Activated CD8-positive, alpha-beta memory T cell treated with anti-CD3 and anti-CD28 coated beads, Interleukin-2, amount 50 U/mL, for 1 hour (primary cell): ENCODE results near the gene MSI2.

Experiments used
- DNase-seq: peaks from one replicate; pipeline ENCODE4 v3.0.0-alpha.2; 2020; ENCODE audit errors: extremely low read depth

MSI2 gene

DNA sequence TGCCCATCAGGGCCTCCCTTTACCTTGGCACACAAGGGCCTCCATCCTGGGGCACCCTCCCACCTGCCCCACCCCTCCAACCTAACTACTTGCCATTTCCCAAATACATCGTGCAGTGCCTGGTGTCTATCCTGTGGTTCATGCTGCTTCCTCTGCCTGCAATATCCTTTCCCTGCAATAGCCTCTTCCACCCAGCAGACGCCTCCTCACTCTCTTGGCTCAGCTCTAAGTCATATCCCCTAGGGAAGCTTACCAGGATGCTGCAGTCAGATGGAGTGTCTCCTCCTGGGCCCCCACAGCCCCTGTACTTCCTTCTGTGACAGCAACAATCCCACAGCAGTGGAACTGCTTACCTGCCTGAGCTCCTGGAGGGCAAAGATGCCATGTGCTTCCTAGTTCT, 452.1 kb downstream of the MSI2 start:
- no peak for DNase-seq

DNA sequence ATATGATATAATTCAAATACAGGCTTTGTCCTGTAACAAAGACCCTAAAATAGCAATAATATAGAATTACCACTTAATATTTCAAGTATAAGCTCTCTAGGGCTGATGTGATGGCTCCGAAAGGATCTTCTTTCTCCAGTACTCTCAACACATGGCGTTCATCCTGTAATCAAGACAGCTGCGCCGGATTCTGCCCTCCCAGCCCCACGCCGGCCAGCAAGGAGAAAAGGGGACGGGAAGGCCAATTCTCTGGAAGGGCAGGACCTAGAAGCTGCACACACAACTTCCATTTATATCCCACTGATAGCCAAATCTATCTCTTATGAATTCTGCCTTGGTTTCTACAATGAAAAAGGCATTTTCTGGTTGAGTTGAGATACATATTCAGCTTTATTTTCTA, 456.8 kb downstream of the MSI2 start:
- no peak for DNase-seq

DNA sequence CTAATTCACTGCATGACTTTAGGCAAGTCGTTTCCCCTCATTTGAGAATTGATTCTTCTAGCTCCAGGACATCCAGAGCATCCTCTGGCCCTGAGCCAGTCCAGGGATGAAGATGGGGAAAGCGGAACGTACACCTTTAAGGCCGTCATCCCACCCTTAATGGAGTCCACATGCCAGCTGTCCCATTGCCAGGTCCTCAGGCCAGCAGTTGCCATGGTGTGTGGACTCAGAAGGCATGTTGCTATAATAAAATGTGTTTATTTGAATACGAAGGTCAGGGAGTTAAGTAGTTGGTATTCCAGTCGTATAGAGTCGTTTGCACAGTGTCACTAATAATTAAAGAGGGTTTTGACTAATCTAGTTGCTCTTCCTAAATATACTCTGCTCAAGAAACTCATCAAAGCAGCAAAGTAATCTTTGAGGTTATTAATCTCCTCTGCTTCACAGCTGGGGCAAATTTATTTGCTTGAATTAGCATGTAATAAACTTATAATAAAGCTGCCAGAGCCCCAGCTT, 458.4 kb downstream of the MSI2 start:
- no peak for DNase-seq

DNA sequence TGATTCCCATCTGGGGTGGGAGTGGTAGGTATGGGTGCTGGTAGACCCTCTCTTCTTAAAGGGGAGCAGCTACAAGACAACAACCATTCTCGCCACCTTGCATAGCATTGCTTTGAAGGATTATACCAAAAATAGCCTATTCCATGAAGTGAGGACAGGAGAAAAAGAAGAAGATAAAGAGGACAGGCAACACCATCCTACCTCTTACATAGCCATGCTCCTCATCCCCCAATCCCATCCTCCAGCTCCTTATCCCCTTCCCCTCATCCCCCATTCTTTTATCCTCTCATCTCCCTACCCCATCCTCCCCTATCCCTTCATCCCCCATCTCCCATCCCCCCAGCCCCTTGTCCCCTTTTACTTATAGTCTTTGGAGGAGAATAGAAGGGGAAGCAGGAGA, 459.7 kb downstream of the MSI2 start:
- DNase-seq: no peak

DNA sequence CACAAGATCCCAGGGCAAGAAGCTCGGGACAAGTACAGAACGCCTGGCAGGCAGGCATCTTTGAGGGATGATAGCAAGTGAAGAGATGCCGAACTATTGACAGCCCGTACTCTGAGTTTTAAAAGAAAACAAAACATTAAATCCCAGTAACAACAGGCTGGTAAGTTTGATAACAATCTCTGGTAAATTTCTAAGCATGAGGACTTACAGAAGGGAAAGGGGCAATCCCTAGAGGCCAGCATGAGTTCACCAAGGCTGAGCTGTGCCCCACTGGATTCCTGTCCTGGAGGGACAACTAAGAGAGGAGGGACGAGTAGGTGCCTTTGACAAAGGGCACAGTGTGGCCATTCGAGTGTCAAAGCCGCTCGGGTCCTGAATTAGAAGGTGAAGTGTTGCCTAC, 462.6 kb downstream of the MSI2 start:
- no peak for DNase-seq

DNA sequence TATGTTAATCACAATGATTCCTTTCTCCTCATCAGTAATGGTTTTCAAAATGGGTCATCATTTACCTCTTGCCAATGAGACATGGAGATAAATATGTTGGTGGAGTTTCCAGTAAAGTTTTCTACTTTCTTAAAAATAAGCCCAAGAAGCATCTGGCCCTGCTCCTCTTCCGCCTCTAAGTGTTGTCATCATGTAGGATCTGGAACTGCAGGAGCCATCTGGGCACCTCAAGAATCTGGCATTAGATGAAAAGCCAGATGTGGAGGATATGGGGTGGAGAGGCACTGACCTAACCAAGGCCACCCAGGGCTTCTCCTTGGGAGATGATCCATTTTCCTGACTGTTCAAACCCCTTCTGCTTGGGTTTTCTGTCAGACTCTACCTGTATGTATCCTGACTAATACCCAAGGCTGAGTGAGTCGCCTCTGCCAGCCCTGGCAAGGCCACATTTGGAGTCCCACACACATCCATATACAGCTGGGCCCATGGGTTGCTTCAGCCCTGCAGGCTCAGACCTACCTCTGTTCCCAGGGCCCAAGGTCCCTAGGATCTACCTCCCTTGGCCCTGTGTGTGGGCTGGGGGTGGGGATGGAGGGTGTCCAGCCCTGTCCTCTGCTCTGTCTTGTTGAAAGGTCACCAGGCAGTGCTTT, 464.2 kb downstream of the MSI2 start:
- no peak for DNase-seq

DNA sequence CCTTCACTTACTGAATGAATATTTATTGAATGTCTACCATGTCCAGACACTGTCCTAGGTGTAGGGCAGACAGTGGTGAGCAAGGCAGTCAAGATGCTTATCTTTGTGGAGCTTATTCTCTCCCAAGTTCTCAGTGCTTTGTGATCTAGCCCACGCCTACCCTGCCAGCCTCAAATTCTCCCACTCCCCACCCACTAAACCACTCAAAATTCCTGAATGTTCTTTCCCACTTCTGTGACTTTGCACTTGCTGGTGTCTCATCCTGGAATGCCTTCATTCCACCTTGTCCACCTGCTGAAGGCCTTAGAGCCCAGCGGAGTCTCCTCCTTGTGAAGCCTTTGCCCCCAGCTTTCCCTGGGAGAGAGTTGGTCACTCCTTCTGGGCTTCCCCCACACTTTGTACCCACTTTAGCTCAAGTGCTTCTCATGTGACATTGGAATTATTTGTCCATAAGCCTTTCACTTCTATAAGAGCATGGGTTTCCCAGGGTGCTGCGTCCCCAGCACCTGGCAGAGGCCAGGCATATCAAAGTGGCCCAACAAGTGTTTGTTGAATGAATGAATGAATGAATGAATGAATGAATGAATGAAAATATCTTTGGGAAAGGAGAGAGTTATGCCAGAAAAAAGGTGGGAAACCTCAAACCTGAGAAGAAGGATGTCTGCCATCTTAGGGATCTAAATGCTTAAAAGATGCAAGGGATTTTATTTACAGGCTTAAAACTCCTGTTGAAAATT, 465.8 kb downstream of the MSI2 start:
- no peak for DNase-seq

DNA sequence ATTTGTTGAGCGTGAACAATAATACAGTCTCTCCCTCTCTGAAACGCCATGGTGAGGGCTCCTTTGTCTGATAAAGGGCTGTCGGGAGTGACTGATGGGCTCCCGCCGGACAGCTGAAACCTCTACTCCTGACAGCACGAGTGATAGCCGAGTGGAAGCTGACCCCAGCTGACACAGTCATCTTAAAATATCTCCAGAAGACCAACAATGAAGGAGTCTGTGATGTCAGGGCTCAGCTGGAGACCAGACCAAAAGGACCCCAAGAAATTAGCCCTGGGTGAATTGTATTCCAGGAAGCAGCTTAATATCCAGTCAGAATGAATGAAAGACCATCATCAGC, 466.4 kb downstream of the MSI2 start:
- no peak for DNase-seq

DNA sequence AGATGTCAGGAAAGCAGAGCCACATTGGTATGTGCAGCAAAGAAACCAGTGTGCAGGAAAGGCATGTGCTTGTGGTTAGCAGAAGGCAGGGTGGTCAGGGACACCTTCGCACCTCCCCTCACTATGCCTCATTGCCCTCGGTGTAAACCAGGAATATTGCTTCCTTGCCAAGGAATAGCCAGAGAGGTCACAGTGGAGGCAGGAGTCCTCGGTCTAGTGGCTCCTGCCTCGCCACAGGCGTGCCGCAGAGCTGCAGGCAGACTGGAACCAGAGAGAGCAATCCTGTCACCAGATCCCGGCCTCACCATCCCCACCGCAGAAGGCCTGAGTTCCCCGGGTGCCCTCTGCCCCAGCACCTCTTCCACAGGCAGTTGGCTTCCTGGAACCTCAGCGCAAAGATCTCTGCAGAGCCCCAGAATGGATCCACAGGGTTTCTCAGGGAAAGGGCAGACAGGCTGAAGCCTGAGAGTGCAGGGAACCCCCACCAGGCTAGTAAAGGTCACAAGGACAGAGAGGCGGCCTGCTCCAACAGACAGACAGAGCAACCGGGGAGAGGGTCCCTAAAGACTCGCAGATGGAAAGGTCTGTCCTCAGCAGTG, 467.2 kb downstream of the MSI2 start:
- DNase-seq: no peak

DNA sequence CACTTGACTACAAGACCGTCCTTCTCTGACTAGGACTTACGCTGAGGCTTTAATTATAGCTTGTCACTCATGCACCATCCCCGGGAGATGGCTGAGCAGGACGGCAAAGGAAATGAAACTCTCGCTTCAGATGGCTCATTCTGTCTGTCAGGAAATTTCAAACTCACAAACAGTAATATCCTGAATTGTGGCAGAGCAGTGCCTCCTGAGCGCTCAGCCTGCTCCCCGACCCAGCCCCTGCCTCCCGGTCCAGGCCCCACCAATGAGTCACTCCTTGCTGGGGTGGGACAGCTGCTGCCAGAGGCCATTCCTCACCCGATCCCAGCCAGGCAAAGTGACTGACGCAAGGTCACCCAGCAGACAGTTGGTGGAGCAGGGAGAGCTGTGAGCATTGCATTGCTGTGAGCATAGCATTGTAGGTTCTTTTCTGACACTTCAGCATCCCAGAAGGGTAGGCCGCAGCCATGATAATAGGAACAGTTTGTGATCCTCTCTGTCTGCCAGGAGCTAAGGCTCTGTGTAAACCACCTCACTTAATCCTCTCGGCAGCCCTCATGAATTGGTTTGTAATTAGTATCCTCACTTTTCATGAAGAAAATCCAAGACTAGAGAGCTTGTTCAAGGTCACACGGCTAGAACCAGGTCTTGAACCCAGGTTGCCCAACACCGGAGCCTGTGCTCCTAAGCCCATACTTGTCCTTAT, 467.9 kb downstream of the MSI2 start:
- no peak for DNase-seq

DNA sequence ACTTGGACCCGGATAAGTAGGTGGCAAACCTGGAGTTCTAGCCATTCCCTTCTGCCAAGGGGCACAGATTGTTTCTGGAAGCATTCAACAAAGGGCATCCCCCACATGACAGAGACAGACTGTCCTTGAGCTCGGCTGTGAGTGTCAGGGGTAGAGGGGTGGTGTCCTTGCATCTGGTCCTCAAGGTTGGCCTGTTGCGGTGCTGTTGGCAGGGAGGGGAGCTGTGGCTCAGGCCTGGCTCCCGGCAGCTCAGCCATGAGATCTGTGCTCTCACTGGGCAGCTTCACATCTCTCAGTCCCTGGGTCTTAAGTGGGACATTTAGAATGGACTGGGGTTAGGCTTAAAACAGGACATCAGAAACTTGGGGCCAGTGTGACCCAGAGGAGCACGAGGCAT, 468.4 kb downstream of the MSI2 start:
- no peak for DNase-seq

DNA sequence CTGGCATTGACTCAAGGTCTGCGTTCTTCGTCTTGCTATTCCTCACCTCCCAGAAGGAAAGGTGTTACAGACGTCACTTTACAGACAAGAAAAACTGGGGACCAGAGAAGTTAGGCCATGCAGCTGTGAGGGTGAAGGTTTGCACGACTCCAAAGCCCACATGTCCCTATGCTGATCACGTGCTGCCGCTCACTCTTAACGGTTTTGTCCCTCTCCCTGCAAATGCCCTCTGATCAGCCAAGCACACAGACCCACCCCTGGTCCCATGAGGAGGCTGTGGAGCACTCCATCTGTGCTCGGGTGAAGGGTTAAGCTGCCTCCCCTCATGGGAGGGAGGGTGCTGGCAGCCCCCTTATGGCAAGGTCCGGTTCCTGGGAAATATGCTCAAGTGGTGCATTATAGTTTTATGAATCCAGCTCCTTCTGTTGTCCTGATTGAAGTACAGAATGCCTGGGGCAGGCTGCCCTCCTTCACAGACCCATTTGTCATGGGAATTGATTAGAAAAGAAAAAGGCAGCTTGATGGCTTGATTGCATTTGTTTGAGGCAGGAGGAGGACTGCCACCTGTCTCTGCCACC, 470.0 kb downstream of the MSI2 start:
- DNase-seq: no peak

DNA sequence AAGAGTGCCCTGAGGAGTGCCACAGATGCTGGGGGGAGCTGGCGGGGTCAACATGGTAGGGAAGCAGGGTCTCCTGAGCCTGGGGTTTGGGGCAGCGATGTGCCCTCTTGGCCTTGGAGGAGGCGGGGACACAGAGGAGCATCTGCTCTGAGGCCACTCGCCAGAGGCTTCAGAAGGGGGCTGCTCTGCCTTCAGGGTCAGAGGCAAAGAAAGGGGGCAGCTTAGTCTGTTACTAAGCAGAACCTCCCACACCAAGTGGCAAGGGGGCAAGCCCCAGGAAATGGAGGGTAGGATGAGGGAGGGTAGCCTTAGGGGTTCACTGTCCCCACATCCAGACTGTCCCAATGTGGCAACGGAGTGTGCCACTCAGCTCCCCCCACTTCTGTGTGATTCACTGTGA, 470.5 kb downstream of the MSI2 start:
- no peak for DNase-seq

DNA sequence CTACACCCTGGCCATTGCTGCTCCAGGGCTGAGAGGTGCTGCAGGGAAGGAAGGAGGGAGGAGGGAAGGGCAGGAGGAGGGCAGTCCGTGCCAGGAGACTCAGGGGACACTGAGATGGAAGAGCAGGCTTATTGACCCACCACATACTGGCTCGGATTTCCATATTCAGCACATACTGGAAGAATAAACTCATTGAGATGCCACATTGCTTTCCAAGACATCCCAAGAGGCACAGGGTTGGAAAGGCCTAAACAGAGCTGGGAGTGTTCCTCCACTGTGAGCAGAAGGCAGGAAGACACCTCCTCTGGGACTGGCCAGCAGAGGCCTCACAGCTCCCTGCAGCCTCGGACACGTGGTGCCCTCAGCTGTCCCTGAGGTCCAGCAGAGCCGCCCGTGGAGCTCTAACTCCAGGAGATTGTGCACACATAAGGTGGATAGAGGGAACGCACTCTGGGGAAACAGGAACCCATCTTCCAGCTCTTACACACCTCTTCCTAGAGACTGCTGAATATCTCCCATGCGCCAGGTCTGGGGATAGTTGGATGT, 471.4 kb downstream of the MSI2 start:
- DNase-seq: no peak

DNA sequence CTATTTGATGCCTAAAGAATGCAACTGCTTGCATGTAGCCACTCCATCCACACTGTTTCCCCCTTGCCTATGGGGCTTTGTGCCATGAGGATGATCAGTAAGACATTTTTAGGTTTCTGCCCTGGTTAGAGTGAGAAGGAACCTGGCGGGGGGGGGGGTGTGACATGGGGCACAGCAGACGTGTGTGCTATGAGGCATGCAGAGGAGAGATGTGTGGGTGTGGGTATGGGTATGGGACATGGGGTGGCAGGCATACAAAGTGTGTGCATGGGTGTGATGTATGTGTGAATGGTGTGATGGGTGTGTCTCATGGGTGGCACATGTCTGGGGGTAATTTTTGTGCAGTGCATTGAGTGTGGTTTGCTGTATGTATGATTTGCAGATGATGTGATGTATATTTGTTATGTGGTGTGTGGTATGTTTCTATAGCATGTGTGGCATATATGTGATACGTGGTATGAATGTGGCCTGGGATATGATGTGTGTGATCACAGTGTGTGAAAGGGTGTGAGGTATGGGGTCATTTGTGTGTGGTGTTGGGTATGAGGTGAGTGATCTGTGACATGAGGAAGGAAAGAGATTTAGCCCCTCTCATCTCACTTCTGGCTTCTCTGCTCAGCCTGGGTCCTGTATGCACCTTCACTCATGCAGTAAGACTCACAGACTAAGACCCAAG, 473.8 kb downstream of the MSI2 start:
- no peak for DNase-seq

DNA sequence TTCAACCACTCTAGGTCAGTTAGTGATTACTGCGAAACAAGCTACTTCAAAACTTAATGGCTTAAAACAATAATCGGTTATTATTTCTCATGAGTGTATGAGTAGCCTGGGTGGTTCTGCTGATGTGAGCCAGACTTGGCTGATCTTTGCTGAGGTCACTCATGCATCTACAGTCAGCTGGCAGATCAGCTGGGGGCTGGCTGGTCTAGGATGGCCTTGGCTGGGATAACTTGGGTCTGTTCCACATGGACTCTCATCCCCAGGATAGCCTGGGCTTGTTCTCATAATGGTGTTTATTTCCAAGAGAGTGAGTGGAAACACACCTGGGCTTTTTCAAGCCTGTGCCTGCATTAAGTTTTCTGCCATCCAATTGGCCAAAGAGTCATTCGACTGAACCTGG, 475.7 kb downstream of the MSI2 start:
- DNase-seq: no peak

DNA sequence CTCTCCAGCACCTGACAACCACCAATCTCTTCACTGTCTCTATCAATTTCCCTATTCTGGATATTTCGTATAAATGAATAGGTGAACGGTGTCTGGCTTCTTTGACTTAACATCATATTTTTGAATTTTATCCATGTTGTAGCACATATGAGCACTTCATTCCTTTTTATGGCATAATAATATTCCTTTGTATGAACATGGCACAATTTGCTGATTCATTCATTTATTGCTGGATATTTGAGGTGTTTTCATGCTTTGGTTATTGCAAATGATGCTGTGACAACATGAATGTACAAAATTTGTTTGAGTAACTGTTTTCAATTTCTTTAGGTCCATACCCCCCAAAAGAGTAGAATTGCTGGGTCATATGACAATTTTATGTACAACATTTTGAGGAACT, 476.8 kb downstream of the MSI2 start:
- no peak for DNase-seq
